ENCODE data around the gene STRIP1. TPM values are rescaled to one million over a fixed set of nuclear protein-coding genes. Genes with fewer than 3 reads are reported as not detected.
A peak's percentile ranks its signal among the peaks of the same experiment; 100 is the strongest.

Gene STRIP1, protein sequence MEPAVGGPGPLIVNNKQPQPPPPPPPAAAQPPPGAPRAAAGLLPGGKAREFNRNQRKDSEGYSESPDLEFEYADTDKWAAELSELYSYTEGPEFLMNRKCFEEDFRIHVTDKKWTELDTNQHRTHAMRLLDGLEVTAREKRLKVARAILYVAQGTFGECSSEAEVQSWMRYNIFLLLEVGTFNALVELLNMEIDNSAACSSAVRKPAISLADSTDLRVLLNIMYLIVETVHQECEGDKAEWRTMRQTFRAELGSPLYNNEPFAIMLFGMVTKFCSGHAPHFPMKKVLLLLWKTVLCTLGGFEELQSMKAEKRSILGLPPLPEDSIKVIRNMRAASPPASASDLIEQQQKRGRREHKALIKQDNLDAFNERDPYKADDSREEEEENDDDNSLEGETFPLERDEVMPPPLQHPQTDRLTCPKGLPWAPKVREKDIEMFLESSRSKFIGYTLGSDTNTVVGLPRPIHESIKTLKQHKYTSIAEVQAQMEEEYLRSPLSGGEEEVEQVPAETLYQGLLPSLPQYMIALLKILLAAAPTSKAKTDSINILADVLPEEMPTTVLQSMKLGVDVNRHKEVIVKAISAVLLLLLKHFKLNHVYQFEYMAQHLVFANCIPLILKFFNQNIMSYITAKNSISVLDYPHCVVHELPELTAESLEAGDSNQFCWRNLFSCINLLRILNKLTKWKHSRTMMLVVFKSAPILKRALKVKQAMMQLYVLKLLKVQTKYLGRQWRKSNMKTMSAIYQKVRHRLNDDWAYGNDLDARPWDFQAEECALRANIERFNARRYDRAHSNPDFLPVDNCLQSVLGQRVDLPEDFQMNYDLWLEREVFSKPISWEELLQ
- 10 to 100 TPM; 14.6 to 19.1 TPM for total RNA-seq

DNA sequence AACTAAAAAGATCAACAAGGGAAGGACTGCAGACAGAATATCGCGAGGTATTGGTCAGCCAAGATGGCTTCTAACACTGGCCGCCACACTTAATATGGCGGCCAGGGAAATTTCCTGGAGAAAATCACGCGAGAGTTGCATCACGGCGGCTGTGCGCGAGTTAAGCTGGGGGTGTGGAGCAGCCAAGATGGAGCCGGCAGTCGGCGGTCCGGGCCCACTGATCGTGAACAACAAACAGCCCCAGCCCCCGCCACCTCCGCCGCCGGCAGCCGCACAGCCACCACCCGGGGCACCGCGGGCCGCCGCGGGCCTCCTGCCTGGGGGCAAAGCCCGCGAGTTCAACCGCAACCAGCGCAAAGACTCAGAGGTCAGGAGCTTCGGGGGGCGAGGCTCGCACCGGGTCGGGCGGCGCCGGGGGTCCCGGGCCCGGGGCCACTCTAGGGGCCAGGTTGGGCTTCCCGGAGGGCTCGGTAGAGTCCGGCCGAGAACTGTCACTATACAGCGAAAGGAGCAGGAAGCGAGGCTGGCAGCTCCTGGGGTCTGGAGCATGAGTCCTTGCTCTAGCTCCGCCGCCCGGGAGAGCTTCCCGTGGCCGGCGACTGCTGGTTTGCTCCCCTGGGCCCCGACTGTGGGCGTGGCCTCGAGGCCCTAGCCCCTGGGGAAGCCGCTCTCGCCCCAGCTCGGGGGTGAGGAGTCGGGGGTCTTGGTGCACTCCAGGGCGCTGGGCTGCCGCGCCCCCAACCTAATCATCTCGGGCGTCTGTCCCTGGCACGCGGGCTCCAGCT lies at the start of gene STRIP1:
TSS of gene STRIP1 (plus strand) at position 174 of the 785 bp plus-strand sequence. CDS start at position 188, 14 bp downstream.
- peak; percentile 95 for DNase-seq (ENCODE audit: low spot score)
- no peaks in the 10 kb centered on the region for H3K27me3 ChIP-seq
- peak within 1 kb of the TSS; percentile 92 to 98 for H3K4me3 ChIP-seq
- peaks cover 19% of the 10 kb centered on the region for H3K36me3 ChIP-seq
- TF ChIP-seq, protein P1, sequence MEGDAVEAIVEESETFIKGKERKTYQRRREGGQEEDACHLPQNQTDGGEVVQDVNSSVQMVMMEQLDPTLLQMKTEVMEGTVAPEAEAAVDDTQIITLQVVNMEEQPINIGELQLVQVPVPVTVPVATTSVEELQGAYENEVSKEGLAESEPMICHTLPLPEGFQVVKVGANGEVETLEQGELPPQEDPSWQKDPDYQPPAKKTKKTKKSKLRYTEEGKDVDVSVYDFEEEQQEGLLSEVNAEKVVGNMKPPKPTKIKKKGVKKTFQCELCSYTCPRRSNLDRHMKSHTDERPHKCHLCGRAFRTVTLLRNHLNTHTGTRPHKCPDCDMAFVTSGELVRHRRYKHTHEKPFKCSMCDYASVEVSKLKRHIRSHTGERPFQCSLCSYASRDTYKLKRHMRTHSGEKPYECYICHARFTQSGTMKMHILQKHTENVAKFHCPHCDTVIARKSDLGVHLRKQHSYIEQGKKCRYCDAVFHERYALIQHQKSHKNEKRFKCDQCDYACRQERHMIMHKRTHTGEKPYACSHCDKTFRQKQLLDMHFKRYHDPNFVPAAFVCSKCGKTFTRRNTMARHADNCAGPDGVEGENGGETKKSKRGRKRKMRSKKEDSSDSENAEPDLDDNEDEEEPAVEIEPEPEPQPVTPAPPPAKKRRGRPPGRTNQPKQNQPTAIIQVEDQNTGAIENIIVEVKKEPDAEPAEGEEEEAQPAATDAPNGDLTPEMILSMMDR (IDR thresholded peaks at IDR 0.05), result no peak
- H3K27ac ChIP-seq, result peak within 1 kb of the TSS; percentile 92 to 94
- no peaks in the 10 kb centered on the region for H3K9me3 ChIP-seq
- H3K4me1 ChIP-seq, result peaks cover 0 to 22% of the 10 kb centered on the region in 2 donors

DNA sequence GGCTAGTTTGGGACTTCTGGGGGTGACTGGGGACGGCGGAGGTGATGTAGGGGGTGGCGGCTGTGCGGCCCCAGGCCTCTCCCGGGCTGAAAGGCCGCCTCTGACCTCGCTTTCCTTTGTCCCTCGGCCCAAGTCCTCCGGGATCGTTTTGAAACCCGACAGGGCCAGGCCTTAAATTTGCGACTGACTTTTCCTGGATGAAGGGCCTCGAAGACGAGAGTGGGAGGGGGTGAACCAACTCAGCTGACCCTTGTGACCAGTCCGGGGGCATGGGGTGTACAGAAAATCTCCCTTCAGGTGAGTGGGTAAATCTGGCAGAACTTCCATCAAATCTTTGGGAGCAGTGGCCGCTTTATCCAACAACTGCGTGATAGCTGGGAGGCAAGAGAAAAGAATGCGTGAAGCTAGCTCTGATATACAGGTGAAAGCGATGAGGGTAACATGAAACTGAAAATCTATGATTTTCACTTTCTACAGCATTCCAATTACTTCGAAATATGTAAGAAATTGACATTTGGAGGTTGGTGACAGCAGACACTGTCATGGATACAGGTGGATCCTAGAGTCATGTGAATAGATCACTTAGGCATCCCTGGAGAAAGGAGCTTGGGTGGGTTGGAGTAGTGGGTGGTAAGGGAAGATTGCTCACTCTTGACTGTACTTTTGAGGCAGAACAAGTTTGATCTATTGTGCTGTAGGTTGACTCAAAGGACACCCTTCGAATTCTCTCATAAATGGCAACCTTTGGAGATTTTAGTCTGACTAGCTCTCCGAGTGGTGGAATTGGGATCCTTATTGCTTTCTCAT lies 49.0 kb upstream of the STRIP1 start:
- Histone ChIP-seq H3K4me1 (peaks cover 0 to 63% of the 10 kb centered on the region in 2 donors), H3K27ac (peak overlapping the region; percentile 97 to 98), H3K36me3 (no peaks in the 10 kb centered on the region), H3K27me3 (no peaks in the 10 kb centered on the region), H3K4me3 (peak overlapping the region; percentile 75 to 84), H3K9me3 (no peaks in the 10 kb centered on the region)
- DNase-seq (ENCODE audit: low spot score), result no peak
- TF ChIP-seq, protein P1 (IDR thresholded peaks at IDR 0.05), result no peak

DNA sequence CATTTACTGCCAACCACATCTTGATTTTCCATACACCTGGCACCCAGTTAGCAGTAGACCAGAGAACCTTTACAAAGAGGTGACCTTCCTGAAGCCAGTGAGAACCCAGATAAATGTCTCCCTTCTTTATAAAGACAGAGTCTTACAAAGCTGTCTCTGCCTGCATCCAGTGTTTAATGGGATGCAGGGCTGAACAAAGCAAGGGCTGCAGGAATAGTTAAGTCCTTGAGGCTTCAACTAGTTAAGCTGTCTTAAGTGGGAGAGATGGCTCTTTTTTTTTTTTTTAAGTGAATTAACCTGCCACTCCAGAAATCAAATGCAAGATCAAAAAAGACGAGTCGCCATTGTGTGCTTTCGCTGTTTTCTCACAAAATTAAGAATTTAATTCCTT lies 48.4 kb upstream of the STRIP1 start:
- peaks cover 0 to 67% of the 10 kb centered on the region in 2 donors for H3K4me1 ChIP-seq
- H3K27ac ChIP-seq, result peak overlapping the region; percentile 97 to 98
- H3K36me3 ChIP-seq, result no peaks in the 10 kb centered on the region
- no peaks in the 10 kb centered on the region for H3K27me3 ChIP-seq
- peak overlapping the region; percentile 75 to 84 for H3K4me3 ChIP-seq
- H3K9me3 ChIP-seq, result no peaks in the 10 kb centered on the region
- no peak for DNase-seq (ENCODE audit: low spot score)
- TF ChIP-seq, protein P1 (IDR thresholded peaks at IDR 0.05), result no peak

DNA sequence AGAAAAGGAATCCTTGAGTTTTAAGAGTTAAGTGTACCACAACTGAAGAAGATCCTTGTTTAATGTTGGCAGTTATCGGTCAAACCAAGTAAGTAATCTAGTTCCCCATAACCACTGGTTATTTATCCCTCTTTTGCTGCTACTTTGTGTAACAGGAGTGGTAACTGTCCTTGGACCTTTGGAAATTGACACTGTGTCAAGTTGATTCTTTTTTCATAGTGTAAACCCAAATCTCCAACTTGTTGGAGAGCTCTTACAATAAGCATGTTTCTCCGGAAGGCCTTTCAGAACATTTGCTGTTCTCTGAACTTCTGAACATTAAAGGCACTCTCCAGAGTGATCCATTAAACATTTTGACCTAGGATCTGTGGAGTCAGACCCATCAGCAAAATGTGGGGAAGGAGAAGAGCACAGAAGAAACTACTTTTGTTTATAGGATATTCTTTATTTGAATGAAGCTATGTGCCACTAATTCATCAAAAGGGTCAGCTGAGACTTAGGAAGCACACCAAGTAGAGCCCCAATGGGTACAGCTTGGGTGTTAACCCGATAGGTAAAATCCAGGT lies 46.0 kb upstream of the STRIP1 start:
- Histone ChIP-seq H3K36me3 (no peaks in the 10 kb centered on the region), H3K4me1 (peaks cover 0 to 70% of the 10 kb centered on the region in 2 donors), H3K27me3 (no peaks in the 10 kb centered on the region), H3K9me3 (no peaks in the 10 kb centered on the region), H3K4me3 (no peak overlapping the region), H3K27ac (no peak overlapping the region)
- TF ChIP-seq, protein P1 (IDR thresholded peaks at IDR 0.05), result no peak
- no peak for DNase-seq (ENCODE audit: low spot score)
